Measurements from ENCODE around the gene PIGW. TPM values are rescaled to one million over a fixed set of nuclear protein-coding genes. Genes with fewer than 3 reads are reported as not detected.
A peak's percentile ranks its signal among the peaks of the same experiment; 100 is the strongest.

The PIGW gene
- total RNA-seq, 1 experiment from 2014 or later: 30.9 TPM

- H3K4me3 Mint-ChIP-seq (ENCODE audit: unreplicated experiment): peak overlapping the region; percentile 95
- Histone ChIP-seq H3K9me3 (no peaks in the 10 kb centered on the region), H3K4me1 (peaks cover 6% of the 10 kb centered on the region), H3K27me3 (replicated peaks; ENCODE audit: control insufficient read depth, insufficient read depth, low read length) (no peaks in the 10 kb centered on the region; the same call in 1 of the 2 replicates), H3K4me3 (ENCODE audit: low read depth, low read length) (peak overlapping the region; percentile 68), H3K36me3 (ENCODE audit: control insufficient read depth, insufficient read depth, low read length) (no peaks in the 10 kb centered on the region)
- H3K27me3 Mint-ChIP-seq (ENCODE audit: insufficient read depth, unreplicated experiment): peaks cover 13% of the 10 kb centered on the region
- no peaks in the 10 kb centered on the region for H3K4me1 Mint-ChIP-seq (ENCODE audit: low read depth, unreplicated experiment)
- intact Hi-C loops (cut with micrococcal nuclease; ENCODE audit: unreplicated experiment): loop anchor here (5.0 kb wide), 1 partner anchor 514 kb away; no protein-coding TSS in a partner anchor
- no peak overlapping the region for H3K27ac Mint-ChIP-seq (ENCODE audit: unreplicated experiment)
- no peaks in the 10 kb centered on the region for H3K9me3 Mint-ChIP-seq (ENCODE audit: unreplicated experiment)
- TF ChIP-seq, protein P1, sequence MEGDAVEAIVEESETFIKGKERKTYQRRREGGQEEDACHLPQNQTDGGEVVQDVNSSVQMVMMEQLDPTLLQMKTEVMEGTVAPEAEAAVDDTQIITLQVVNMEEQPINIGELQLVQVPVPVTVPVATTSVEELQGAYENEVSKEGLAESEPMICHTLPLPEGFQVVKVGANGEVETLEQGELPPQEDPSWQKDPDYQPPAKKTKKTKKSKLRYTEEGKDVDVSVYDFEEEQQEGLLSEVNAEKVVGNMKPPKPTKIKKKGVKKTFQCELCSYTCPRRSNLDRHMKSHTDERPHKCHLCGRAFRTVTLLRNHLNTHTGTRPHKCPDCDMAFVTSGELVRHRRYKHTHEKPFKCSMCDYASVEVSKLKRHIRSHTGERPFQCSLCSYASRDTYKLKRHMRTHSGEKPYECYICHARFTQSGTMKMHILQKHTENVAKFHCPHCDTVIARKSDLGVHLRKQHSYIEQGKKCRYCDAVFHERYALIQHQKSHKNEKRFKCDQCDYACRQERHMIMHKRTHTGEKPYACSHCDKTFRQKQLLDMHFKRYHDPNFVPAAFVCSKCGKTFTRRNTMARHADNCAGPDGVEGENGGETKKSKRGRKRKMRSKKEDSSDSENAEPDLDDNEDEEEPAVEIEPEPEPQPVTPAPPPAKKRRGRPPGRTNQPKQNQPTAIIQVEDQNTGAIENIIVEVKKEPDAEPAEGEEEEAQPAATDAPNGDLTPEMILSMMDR (IDR thresholded peaks at IDR 0.05; ENCODE audit: insufficient read depth in 1 of 2, low read depth in 1 of 2, low read length in 1 of 2, severe bottlenecking in 1 of 2, unreplicated experiment in 1 of 2): no peak
- H3K36me3 Mint-ChIP-seq (ENCODE audit: insufficient read depth, unreplicated experiment): peaks cover 22% of the 10 kb centered on the region
- no peak for DNase-seq
- ChIA-PET CTCF (interaction anchor here (0.5 kb wide), 1 partner anchor 504 kb away, joined by 3 read pairs; no protein-coding TSS in a partner anchor), POLR2A (interaction anchor here (0.6 to 1.0 kb wide), 3 partner anchors 48 to 115 kb away, joined by 3 to 9 read pairs (median 3); no protein-coding TSS in a partner anchor)
- BruUV-seq (replicated peaks): TSS peak; percentile 66
Measured at GRCh38 chr17:36485805-36486203, 49.0 kb upstream of the PIGW start.

DNA sequence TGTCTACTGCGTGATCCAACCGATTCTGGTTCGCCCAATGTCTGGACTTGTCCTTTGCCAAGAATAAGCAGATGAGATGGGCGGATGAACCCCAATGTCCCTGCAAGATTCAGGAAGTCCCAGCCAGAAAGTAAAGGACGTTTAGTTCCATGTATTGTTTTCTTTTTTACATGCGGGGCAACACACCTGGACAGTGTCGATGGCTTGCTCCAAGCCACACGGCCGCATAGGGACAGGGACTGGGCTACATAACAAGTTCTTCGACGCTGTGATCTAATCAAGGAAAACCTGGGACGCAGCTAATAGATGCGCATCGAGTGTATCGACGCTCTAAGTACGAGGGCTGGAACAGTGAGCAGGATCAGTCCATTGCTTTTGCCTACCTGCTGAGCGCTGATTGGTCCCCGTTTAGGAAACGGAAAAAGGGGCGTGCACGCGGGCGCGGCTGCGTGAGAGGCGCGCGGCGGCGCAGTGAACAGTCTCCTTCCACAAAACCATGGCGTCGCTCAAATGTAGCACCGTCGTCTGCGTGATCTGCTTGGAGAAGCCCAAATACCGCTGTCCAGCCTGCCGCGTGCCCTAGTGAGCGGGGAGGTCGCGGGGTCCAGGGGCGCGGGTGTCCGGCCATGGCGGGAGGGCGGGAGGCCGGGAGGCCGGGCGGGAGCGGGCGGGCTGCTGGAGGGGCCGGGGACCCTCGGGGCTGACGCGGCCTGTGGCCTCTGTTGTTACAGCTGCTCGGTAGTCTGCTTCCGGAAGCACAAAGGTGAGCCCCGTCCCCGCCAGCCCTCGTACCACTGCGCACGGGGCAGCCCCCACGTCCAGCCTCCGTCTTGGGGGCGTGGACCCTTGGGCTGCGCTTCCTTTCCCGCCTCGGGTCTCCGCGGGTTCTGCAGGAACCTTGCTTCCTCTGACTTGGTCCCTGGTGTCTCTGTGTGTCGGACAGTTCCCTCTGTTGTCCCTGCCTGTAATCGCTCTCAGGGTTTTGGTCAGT is 48.3 kb upstream of the PIGW start, which contains the start of gene ZNHIT3:
Gene ZNHIT3 (plus strand): TSS at position 478 of the 991 bp plus-strand sequence. CDS start 19 bp downstream, at position 497.
- Histone ChIP-seq H3K9me3 (no peaks in the 10 kb centered on the region), H3K36me3 (ENCODE audit: control insufficient read depth, insufficient read depth, low read length) (no peaks in the 10 kb centered on the region), H3K4me3 (ENCODE audit: low read depth, low read length) (peak within 1 kb of the TSS; percentile 68), H3K4me1 (peaks cover 6% of the 10 kb centered on the region), H3K27me3 (replicated peaks; ENCODE audit: control insufficient read depth, insufficient read depth, low read length) (no peaks in the 10 kb centered on the region; the same call in 1 of the 2 replicates)
- TF ChIP-seq, protein P1 (IDR thresholded peaks at IDR 0.05; ENCODE audit: insufficient read depth in 1 of 2, low read depth in 1 of 2, low read length in 1 of 2, severe bottlenecking in 1 of 2, unreplicated experiment in 1 of 2): no peak
- peak within 1 kb of the TSS; percentile 97 for H3K27ac Mint-ChIP-seq (ENCODE audit: unreplicated experiment)
- H3K9me3 Mint-ChIP-seq (ENCODE audit: unreplicated experiment): no peaks in the 10 kb centered on the region
- H3K4me3 Mint-ChIP-seq (ENCODE audit: unreplicated experiment): peak within 1 kb of the TSS; percentile 95
- ChIA-PET CTCF (interaction anchor here (0.5 kb wide), 1 partner anchor 505 kb away, joined by 3 read pairs; no protein-coding TSS in a partner anchor), POLR2A (interaction anchor here (0.6 to 1.0 kb wide), 3 partner anchors 47 to 115 kb away, joined by 3 to 9 read pairs (median 3); no protein-coding TSS in a partner anchor)
- intact Hi-C loops (cut with micrococcal nuclease; ENCODE audit: unreplicated experiment): loop anchor here (5.0 kb wide), 1 partner anchor 514 kb away; no protein-coding TSS in a partner anchor
- H3K36me3 Mint-ChIP-seq (ENCODE audit: insufficient read depth, unreplicated experiment): peaks cover 29% of the 10 kb centered on the region
- peak; percentile 92 to 94 for DNase-seq
- no TSS peak for BruUV-seq (replicated peaks)
- H3K4me1 Mint-ChIP-seq (ENCODE audit: low read depth, unreplicated experiment): no peaks in the 10 kb centered on the region
- peaks cover 10% of the 10 kb centered on the region for H3K27me3 Mint-ChIP-seq (ENCODE audit: insufficient read depth, unreplicated experiment)

GRCh38 chr17:36493956-36494355 is 40.8 kb upstream of the PIGW start:
- no peak for DNase-seq
- BruUV-seq (replicated peaks): no TSS peak
- Mint-ChIP-seq H3K9me3 (ENCODE audit: unreplicated experiment) (no peaks in the 10 kb centered on the region), H3K36me3 (ENCODE audit: insufficient read depth, unreplicated experiment) (peaks cover 90% of the 10 kb centered on the region), H3K27me3 (ENCODE audit: insufficient read depth, unreplicated experiment) (no peaks in the 10 kb centered on the region), H3K27ac (ENCODE audit: unreplicated experiment) (no peak overlapping the region), H3K4me3 (ENCODE audit: unreplicated experiment) (no peak overlapping the region), H3K4me1 (ENCODE audit: low read depth, unreplicated experiment) (peaks cover 5% of the 10 kb centered on the region)
- Histone ChIP-seq H3K9me3 (no peaks in the 10 kb centered on the region), H3K36me3 (ENCODE audit: control insufficient read depth, insufficient read depth, low read length) (peaks cover 5% of the 10 kb centered on the region), H3K4me3 (ENCODE audit: low read depth, low read length) (no peak overlapping the region), H3K27me3 (replicated peaks; ENCODE audit: control insufficient read depth, insufficient read depth, low read length) (no peaks in the 10 kb centered on the region), H3K4me1 (no peaks in the 10 kb centered on the region)
- ChIA-PET CTCF (no interaction called here), POLR2A (interaction anchor here (0.6 to 0.8 kb wide), 2 partner anchors 11 to 41 kb away, joined by 3 to 4 read pairs; partner anchors contain the start of gene PIGW)
- intact Hi-C loops (cut with micrococcal nuclease; ENCODE audit: unreplicated experiment): no loop called here
- TF ChIP-seq, protein P1 (IDR thresholded peaks at IDR 0.05; ENCODE audit: insufficient read depth in 1 of 2, low read depth in 1 of 2, low read length in 1 of 2, severe bottlenecking in 1 of 2, unreplicated experiment in 1 of 2): no peak

Data from Caco-2 (cell line).